NCI-H524 (cell line): ENCODE results near the gene WLS.
A peak's percentile ranks its signal among the peaks of the same experiment; 100 is the strongest.
"Not testable (repeated sequence)": the region's sequence is repeated elsewhere in the genome, so short reads cannot be mapped to it uniquely, and the experiment has no call there.

Experiments used
- DNase-seq, 2 experiments: peaks; one replicate each; lab custom pipeline; 2025; lab: John Stamatoyannopoulos, UW

The WLS gene

DNA sequence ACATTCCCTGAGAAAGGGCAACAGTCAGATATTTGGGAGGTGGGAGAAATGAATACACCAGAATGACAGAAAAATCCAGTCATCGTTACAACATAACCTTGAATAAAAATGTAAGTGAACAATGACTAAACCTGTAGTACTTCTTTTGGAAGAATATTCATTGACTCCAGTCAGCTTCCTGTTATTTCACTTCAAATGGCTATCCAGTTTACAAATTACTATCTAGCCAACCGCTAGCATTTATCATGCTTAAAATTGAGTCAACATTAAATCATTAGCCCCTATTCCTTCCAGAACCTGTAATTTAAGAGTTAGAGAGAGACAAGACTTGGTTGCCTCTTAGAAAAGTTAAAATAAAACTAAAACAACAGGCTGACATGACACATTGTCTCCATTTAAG lies 33.6 kb downstream of the WLS start:
- no peak for DNase-seq

- no peak for DNase-seq
Observed at GRCh38 chr1:68197891-68198290, 34.4 kb downstream of the WLS start.

DNA sequence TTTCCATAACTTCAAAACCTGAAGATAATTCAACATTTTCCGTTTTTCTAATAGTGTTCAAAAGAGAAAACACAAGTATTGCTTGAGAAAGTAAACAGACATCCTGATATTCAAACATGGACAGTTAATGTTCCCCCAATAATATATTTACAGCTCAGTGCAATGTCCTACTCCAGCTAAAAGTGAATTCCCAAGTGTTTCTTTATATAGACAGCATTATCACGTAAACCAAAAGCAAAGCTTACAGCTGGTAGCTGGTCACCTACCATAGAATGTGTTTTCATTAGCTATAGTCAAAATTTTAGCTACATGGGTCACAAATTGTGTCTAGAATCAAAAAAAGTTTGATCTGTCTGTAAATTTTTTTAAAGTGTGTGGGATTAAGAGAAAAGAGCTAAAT lies 34.9 kb downstream of the WLS start:
- DNase-seq, result no peak

DNA sequence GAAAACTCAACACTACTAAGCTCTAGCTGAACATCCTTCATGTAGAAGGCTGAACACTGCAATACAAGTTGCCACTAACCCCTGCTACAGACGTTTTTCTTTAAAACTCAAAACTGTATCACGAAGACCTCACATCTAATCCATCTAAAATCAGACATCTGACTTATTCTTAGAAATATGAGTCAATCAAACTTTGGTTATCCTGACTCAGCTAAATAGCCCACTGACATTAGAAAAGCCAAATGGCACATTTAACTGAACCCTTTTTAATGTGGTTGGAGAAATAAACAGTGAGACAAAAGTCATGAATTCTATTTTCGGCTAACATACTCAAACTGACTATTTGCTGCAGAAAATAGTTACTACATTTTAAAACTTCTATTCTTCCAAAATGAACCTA lies 35.6 kb downstream of the WLS start:
- DNase-seq, result no peak

- no peak for DNase-seq
Observed at GRCh38 chr1:68191717-68192116, 40.6 kb downstream of the WLS start.

- DNase-seq, result no peak
Observed at GRCh38 chr1:68188644-68189340, 43.5 kb downstream of the WLS start.

DNA sequence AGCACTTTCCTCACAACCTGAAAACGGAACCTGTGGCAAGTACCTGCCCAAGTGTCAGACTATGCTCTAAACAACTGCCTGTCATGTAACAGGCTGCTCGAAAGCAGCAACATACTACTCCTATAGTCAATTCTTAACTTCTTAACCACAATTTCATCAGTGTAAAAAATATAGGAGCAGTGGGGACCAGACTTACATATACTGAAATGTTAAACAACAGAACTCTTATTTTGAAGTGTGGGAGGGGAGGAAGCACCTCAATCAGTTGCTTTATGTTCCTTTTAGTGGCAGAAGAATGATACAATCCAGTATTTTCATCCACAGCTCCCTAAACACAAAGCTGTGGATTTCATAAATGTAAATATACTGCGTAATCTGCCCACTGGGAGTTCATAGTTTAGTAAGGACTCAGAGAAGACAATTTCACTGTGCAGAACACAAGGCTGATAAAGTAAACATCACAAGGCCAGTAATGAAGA lies 44.2 kb downstream of the WLS start:
- DNase-seq, result no peak

- no peak for DNase-seq
Observed at GRCh38 chr1:68185743-68186142, 46.6 kb downstream of the WLS start.

DNA sequence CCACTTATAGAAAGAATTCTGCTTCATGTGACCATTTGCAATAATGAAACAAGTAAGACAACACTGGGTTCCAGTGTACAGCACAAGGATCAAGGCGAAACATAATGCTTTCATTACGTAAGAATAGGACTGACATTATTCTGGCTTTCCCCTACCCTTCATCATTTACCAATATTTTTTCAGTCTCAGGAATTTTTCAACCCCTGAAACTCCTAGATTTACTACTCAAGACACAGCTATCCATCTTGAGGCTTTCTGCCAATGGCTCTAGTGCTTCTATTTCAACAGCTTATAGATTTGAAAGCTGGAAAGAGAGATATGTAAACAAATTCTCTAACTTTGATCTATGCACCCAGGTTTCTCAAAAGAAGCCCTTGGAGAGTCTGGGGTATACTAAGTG lies 48.4 kb downstream of the WLS start:
- no peak for DNase-seq

DNA sequence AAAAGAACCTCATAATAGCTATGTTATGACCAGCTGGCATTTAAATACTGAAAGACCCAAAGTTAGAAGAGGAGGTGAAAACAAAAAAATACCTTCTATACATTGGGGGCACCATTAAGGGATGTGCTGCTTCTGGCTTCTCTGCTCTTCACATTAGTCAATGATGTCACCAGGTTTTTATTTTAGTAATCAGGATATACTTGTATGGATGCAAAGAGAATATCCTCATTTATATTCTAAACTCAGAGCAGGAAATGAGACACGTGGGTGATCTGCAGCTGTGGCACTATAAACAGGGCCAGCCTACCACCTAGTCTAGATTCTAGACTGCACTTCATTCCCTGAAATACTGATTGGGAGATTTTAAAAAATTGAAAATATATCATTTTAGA lies 51.2 kb downstream of the WLS start:
- DNase-seq, result no peak

DNA sequence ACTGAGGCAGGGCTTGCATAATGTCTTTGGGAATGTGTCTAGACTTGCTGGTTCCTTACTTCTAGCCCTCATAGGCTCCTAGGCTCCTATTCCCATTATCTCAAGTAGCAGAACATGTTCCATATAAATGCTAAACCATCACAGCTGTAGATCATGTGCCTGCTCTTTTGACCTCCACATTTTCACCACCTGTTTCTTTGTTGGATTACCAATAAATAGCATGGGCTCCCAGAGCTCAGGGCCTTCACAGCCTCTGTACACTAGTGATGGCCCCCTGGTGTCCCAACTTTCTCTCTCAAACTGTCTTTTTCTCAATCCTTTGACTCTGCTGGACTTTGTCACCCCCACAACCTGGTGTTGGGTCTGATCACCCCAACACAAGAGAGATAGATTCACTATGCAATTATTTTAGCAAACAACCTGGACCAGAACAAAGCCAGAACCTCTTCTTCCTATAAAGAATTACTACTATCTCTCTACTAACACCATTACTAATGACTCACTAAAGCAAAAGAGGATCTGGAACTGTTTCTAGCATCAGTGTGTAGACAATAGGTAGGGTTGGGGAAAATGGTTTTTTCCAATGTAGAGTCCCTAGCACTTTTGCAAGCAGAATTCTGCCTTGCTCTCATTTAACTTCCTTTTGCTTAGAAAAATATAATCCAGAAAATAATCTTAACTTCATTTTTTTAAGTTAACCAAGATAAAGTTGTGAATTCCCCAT lies 51.7 kb downstream of the WLS start:
- no peak for DNase-seq

DNA sequence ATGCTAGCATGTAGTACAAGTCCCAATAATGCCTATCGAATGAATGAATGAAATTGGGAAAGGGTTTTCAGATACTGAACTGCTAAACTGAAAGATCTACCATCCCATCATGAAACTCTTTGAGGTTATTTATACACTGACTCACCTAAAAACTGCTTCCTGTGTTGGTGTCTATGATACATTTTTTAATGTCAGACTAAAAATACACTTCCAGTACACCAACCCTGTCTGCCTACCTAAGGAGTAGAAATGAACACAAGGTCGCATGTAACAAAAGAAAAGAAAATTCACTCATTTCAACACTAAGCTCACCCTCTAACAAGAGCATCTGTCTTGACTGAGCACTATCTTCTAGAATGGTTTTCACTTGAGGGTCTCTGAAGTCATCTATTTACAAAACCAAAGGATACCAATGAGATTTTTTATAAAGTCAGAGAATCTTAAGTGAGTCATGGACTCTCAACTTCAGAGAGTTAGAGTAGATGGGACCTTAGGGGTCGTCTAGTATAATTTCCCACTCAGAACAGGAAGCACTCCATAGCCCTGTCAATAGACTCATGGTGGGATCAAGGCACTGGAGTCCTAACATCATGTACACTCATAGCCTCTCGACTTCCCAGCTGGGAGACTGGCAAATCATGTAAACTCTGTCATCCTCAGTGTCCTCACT lies 53.4 kb downstream of the WLS start:
- no peak for DNase-seq

DNA sequence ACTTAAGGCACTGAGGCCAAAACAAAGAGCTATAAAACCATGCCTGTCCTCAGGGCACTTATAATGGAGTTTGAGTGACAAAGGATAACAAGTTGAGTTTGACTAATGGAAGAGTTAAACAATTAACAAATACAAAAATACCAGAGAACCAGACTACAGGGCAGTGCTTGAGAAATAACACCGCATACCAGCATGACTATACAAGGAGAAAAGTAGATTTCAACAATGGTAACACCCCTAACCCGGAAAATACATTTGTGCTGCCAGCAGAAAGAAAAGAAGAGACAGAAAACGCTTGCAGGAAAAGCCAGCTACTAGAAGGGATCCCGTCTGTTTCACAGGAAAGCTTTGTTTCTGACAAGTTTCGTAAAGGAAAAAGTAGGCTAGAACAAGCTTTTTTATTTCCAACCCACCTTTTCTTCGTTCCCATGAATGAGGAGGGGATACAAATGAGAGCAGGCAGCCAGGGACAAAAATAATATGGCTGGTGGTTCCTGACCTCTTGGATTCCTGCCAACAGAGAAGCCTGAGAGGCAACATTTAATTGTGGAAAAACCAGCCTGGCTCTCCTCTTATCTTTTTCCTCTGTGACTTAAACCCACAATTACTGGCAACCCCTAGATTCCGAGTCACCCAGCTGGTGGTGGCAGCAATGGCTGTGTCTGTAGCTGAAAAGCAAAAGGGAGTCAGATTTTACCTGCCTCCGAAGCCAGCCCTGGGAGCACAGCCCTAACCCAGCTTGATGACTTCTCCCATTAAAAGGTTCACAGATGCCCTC lies 56.5 kb downstream of the WLS start:
- DNase-seq, result no peak

GRCh38 chr1:68174738-68175113 lies 57.6 kb downstream of the WLS start:
- no peak for DNase-seq

DNA sequence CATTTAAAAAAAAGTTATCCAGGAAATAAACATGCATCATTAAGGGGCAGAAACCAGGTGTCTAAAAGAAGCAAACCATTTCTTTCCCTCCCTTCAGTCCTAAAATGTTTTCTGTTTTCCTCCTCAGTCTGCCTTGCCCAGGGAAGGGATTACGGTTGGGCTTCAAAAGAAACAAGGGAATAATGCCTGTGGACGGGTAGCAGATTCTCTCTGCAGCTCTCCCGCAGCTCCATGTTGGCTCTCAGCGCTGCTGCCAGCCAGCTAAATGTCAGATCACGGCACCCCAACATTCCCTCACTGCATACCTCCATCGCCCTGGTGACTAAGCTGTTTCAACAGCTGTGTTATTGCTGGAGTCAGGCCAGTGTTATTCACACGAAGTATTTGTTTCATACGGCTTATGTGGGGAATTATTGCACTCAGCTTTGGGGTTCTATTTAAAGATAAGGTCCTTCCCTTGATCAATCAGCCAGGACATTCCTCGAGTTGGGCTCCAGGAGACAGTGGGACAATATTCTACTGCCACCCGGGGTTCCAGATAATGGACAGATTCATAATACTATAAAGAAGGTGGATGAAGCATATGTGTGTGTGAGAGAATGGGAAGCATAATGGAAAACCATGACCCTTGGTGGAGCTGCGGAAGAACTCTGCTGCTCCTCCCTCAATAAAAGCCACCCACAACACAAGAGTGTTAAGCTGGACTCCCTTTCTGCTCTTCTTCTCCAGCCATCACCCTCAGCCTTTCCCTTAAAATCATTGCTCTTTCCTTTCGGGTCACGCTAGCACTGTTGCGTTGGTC lies 58.2 kb downstream of the WLS start:
- peak in 1 of 2 experiments; percentile 4 for DNase-seq

GRCh38 chr1:68173283-68173935 lies 58.9 kb downstream of the WLS start:
- no peak for DNase-seq

DNA sequence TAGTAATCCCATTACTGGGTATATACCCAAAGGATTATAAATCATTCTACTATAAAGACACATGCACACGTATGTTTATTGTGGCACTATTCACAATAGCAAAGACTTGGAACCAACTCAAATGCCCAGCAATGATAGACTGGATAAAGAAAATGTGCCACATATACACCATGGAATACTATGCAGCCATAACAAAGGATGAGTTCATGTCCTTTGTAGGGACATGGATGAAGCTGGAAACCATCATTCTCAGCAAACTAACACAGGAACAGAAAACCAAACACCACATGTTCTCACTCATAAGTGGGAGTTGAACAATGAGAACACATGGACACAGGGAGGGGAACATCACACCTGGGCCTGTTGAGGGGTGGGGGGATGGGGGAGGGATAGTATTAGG lies 60.5 kb downstream of the WLS start:
- not testable (repeated sequence) for DNase-seq

DNA sequence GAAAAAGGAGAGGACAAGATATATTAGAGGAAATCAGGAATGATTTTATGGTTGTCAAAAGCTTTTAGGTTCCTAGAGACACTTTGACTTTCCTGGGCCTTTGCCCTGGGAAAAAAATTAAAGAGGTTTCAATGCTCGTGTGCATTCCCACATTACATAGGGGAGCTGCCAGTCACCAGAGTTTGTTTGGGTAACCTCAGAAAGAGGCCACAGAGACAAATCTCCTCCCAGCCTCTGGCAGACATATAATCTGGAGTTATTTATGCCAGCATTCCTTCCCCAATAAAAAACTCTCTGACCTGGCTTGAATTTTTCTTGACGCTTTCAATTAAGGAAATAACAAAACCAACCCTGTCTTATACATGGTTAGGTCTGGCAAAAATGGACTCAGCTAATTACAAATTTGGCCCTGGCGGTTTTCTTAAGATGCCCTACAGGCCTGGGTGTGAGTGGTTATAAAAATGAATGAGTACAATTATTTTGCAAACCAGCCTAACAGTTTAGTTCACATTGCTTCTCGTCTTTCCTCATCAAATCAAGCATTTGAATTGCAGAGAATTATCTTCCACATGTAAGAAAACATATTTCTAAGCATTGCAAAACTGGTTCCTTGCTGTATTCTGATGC lies 63.7 kb downstream of the WLS start:
- no peak for DNase-seq

DNA sequence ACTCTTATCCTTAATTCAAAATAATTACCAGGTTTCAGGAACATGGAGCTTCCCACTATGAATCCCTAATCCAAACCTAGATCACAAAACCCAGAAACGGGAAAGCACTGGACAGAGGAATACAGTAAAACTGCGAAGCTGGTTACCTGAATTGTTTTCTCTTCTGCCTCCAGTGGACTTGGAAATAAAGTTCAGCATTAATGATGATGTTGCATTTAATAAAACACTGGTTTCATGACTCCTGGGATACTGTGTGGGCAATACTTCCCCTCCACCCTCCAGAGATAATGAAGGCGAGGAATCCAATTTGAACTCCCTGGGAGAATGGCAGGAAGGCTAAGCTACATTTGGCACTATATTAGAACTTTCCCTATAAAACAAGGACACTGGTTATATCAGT lies 65.1 kb downstream of the WLS start:
- no peak for DNase-seq

DNA sequence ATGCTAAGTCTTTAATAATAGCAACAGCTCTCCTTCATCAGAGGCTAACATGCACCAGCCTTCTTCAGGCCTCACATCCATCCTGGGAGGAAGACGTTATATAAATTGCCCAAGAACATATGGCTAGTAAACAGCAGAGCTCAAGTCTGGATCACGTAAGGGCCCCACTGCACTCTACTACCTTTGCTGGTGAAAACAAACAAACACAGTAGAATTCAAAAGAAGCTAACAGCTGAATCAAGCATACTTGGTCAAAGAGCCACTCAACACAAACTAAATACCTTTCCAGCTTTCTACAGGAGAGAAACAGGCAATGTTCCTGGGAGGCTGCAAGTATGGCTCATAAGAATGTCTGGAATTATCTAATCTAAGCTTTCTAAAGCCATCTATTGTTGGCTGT lies 66.0 kb downstream of the WLS start:
- DNase-seq, result no peak

- DNase-seq, result no peak
Observed at GRCh38 chr1:68165665-68166064, 66.7 kb downstream of the WLS start.
